ENCODE results near the gene SHC4. TPM values are rescaled to one million over a fixed set of nuclear protein-coding genes. Genes with fewer than 3 reads are reported as not detected.

Gene SHC4
- total and polyA plus RNA-seq, 2 of the 8 experiments (the other 6 are each of a cell fraction or from before 2014, with no cell fraction given): 0.15 to 0.30 TPM

GRCh38 chr15:48930735-48931134 is 33.0 kb downstream of the SHC4 start:
- no peak overlapping the region for H2AFZ ChIP-seq (ENCODE audit: low read length)

More at GRCh38 chr15:48930735-48931134, 33.0 kb downstream of the SHC4 start:
- TF ChIP-seq SP1 (IDR thresholded peaks at IDR 0.05; ENCODE audit: low read depth, low read length) (no peak), ASH2L (IDR thresholded peaks at IDR 0.05; ENCODE audit: low read length) (no peak), TAF1 (IDR thresholded peaks at IDR 0.05; ENCODE audit: low read depth, low read length) (no peak)
- Histone ChIP-seq H3K4me2 (ENCODE audit: insufficient read depth in 1 of 2, low read depth in 2 of 2, low read length in 2 of 2) (no peak overlapping the region), H3K9me3 (ENCODE audit: insufficient read depth in 2 of 2, low read depth in 1 of 2, low read length in 1 of 2) (no peaks in the 10 kb centered on the region), H3K23ac (ENCODE audit: insufficient read length) (no peak overlapping the region), H3K4me3 (ENCODE audit: extremely low read depth in 1 of 4, insufficient read depth in 2 of 4, low read depth in 3 of 4, low read length in 4 of 4) (no peak overlapping the region), H2AK5ac (ENCODE audit: low read depth, low read length) (no peak overlapping the region), H3K56ac (replicated peaks; ENCODE audit: insufficient read length, low read depth, low read length) (no peak overlapping the region), H3K23me2 (ENCODE audit: low read depth, low read length) (no peaks in the 10 kb centered on the region), H2BK15ac (ENCODE audit: low read length) (no peak overlapping the region), H4K5ac (ENCODE audit: insufficient read length, low read depth, low read length) (no peak overlapping the region), H3K27me3 (replicated peaks in 1 of 4; ENCODE audit: control insufficient read depth in 3 of 4, extremely low read depth in 1 of 4, insufficient read depth in 3 of 4, low read length in 3 of 4) (peaks cover 0 to 1% (median 0%) of the 10 kb centered on the region in 4 experiments; a peak in 1 of 7 replicates), H3K4ac (replicated peaks; ENCODE audit: insufficient read length, low read depth, low read length) (no peak overlapping the region), H3K79me1 (ENCODE audit: low read depth, low read length) (no peaks in the 10 kb centered on the region), H4K8ac (ENCODE audit: extremely low read depth, insufficient read depth, low read length) (no peak overlapping the region), H3K36me3 (ENCODE audit: control insufficient read depth in 2 of 4, insufficient read depth in 4 of 4, low read length in 3 of 4) (no peaks in the 10 kb centered on the region), H2BK5ac (ENCODE audit: low read depth, low read length) (no peak overlapping the region), H3K27ac (ENCODE audit: low read depth, low read length) (no peak overlapping the region), H2BK20ac (ENCODE audit: low read length) (no peak overlapping the region), H3K14ac (ENCODE audit: insufficient read length) (no peak overlapping the region), H3K18ac (ENCODE audit: extremely low read depth, low read length) (no peak overlapping the region), H4K91ac (replicated peaks; ENCODE audit: insufficient read length, low read length) (no peak overlapping the region), H3K79me2 (ENCODE audit: control insufficient read depth in 1 of 2, insufficient read depth in 2 of 2, low read length in 2 of 2) (no peaks in the 10 kb centered on the region), H3K9ac (replicated peaks in 1 of 4; ENCODE audit: extremely low read depth in 1 of 4, low read depth in 3 of 4, low read length in 3 of 4) (no peak overlapping the region), H3K4me1 (replicated peaks in 1 of 4; ENCODE audit: control insufficient read depth in 3 of 4, insufficient read depth in 4 of 4, low read length in 3 of 4) (no peaks in the 10 kb centered on the region), H2BK120ac (replicated peaks; ENCODE audit: low read depth, low read length) (no peak overlapping the region), H4K20me1 (replicated peaks in 1 of 2; ENCODE audit: control insufficient read depth in 1 of 2, insufficient read depth in 2 of 2, low read length in 2 of 2) (no peaks in the 10 kb centered on the region), H2BK12ac (ENCODE audit: low read depth, low read length) (no peak overlapping the region)
- ChIA-PET POLR2A (ENCODE audit: partially characterized antibody) (no interaction called here), CTCF (ENCODE audit: partially characterized antibody) (no interaction called here)
- WGBS, 2 experiments (ENCODE audit: extremely low coverage in 1 of 2, insufficient coverage in 1 of 2, insufficient read length in 1 of 2, insufficient replicate concordance in 2 of 2, low coverage in 1 of 2, low lambda C conversion rate in 2 of 2, missing lambda C conversion rate in 1 of 2): 83% methylated on average over 4 of the region's 4 CpGs; no CpG with 5 or more reads in 1 of the 2 experiments
- DNase-seq (ENCODE audit: low read depth in 1 of 2, low spot score in 2 of 2) (no peak), FAIRE-seq (no peak)
